ENCODE measurements around the gene ERCC4.

ERCC4 gene

DNA sequence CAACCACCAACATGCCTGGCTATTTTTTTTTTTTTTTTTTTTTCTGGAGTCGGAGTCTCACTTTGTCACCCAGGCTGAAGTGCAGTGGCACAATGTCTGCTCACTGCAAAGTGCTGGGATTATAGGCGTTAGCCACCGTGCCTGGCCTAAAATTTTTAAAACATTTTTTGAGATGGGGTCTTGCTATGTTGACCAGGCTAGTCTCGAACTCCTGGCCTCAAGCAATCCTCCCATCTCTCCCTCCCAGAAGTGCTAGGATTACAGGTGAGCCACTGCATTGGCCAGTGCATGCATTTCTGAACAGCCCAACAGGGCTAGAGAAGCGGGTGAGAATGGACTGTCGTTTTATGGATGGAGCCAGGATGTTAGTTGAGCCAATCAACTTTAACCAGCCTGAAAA, 72.4 kb downstream of the ERCC4 start:
- TF ChIP-seq, protein P1, sequence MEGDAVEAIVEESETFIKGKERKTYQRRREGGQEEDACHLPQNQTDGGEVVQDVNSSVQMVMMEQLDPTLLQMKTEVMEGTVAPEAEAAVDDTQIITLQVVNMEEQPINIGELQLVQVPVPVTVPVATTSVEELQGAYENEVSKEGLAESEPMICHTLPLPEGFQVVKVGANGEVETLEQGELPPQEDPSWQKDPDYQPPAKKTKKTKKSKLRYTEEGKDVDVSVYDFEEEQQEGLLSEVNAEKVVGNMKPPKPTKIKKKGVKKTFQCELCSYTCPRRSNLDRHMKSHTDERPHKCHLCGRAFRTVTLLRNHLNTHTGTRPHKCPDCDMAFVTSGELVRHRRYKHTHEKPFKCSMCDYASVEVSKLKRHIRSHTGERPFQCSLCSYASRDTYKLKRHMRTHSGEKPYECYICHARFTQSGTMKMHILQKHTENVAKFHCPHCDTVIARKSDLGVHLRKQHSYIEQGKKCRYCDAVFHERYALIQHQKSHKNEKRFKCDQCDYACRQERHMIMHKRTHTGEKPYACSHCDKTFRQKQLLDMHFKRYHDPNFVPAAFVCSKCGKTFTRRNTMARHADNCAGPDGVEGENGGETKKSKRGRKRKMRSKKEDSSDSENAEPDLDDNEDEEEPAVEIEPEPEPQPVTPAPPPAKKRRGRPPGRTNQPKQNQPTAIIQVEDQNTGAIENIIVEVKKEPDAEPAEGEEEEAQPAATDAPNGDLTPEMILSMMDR (conservative IDR thresholded peaks at IDR 0.05; ENCODE audit: low read length): no peak
- DNase-seq (ENCODE audit: low read depth): no peak
- H3K4me3 ChIP-seq (ENCODE audit: low read length): no peak overlapping the region

DNA sequence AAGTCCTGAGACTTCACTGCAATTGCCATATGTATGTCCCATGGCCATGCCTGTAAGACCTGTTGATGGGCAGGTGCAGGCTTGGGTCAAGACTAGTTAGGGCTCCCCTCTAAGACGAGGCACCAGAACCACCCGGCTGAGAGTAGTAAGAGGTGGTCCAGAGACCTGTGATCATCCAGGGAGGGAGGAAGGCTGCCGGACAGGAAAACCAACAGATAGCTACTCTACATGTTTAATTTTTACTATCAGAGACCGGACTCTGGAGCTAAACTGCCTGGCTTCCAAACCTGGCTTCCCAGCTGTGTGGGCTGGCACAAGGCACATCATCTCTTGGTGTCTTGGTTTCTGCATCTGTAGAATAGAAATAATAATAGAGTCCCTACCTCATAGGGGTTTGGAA, 73.0 kb downstream of the ERCC4 start:
- TF ChIP-seq, protein P1 (conservative IDR thresholded peaks at IDR 0.05; ENCODE audit: low read length): no peak

DNA sequence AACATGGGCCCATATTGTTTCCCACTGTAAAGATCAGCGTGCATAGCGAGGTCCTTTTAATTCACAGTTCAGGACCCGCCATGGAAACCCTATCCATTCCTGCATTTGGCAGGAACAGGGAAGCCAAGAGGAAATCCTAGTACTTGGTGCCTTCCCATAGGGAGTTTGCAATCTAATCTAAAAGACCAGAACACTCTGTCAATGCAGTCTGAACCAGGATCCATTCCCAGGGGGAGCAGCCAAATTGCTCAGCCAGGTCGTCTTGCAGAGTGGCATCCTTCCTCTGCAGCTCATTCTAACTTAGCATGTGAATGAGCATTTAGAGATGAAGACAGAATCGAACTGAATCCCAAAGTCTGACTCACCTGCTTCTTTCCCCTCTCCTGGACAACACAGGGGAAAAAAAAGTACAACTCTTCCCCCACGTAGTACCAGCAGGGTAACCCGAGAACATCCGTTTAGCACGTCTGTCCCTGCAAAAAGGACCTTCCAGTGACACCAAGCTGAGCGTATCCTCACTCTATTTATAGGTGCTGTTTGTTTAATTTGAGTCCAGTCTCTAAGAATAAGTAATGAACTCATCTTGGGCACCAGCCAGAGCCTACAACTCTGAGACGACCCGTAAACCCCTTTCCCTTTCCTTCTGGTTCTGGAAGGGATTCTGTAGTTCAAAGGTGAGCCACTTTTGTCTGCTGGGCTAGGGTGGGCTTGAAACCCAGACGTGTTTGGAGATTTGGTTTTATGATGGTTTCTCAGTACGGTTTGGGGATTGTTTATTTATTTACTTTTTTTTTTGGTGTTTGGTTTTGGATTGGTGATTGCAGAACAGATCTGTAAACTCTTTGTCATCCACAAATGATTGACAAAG, 74.5 kb downstream of the ERCC4 start:
- TF ChIP-seq, protein P1 (conservative IDR thresholded peaks at IDR 0.05; ENCODE audit: low read length): no peak
- DNase-seq (ENCODE audit: low read depth): no peak
- no peak overlapping the region for H3K4me3 ChIP-seq (ENCODE audit: low read length)

More for the DNA sequence above, 73.0 kb downstream of the ERCC4 start:
- no peak overlapping the region for H3K4me3 ChIP-seq (ENCODE audit: low read length)
- DNase-seq (ENCODE audit: low read depth): no peak

DNA sequence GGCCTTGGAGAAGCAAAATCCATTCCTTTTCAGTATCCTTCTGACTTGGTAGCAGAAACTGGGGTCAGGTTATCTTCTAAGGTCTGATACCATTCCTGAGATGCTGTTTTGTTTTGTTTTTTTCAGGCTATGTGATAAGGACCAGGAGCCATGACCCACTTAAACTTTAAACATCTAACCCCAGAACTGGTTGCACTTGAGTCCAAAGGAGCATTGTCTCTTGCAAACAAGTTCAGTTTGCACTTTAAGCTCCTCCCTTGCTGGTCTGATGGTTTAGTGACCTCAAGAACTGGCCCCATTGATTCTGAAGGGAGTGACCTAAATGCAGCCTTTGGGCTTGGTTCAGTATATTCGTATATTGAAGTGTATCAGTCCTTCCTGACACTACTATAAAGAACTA, 75.2 kb downstream of the ERCC4 start:
- TF ChIP-seq, protein P1 (conservative IDR thresholded peaks at IDR 0.05; ENCODE audit: low read length): no peak
- H3K4me3 ChIP-seq (ENCODE audit: low read length): no peak overlapping the region
- no peak for DNase-seq (ENCODE audit: low read depth)

DNA sequence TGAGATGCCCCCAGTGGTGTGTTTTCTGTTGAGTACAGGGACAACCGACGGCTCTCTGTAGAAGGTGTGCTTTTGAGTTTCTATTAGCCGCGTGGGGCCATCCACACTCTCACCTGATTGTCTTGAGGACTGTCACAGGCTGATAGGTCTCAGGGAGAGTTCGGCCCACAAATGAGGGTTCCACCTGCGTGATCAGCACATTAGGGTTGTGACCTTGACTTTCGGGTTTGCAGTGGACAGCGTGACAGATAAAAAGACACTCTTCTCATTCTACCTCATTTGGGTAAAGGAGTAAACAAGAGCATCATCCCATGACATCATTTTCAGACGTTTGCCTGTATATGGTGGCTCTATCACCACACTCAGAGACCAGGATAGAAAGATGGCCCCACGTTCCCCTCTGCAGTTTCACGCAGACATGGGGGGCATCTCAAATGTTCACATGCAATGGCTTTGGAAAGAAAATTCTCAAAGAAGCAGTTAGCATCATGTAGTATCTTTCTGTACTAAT, 76.9 kb downstream of the ERCC4 start:
- H3K4me3 ChIP-seq (ENCODE audit: low read length): no peak overlapping the region
- no peak for DNase-seq (ENCODE audit: low read depth)
- TF ChIP-seq, protein P1 (conservative IDR thresholded peaks at IDR 0.05; ENCODE audit: low read length): no peak

DNA sequence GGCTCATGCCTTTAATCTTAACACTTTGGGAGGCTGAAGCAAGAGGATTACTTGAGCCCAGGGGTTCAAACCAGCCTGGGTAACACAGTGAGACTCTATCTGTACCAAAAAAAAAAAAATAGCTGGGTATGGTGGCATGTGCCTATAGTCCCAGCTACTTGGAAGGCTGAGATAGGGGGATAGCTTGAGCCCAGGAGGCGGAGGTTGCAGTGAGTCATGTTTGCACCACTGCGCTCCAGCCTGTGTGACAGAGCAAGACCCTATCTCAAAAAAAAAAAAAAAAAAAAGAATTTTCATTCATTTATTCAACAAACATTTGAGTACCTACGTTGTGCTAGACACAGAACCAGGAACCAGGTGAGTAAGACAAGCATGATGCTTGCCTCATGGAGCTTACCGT, 77.6 kb downstream of the ERCC4 start:
- H3K4me3 ChIP-seq (ENCODE audit: low read length): no peak overlapping the region
- TF ChIP-seq, protein P1 (conservative IDR thresholded peaks at IDR 0.05; ENCODE audit: low read length): no peak
- no peak for DNase-seq (ENCODE audit: low read depth)

DNA sequence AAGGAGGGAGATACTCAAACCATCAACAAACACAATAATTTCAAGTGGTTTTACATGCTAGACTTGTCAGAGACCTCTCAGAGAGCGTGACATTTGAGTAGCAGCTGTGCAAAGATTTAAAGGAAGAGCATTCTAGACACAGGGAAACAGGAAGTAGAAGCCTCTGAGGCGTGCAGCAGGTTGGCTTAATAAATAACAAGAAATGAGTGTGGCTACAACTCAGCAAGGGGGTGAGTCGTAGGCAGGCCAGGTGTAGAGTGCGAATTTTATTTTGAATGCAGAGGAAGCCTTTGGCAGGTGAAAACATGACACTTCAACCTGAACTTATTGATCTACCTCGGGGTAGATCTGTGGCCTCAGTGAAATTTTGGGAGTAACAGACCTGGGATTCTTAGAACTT, 78.0 kb downstream of the ERCC4 start:
- TF ChIP-seq, protein P1 (conservative IDR thresholded peaks at IDR 0.05; ENCODE audit: low read length): no peak
- no peak overlapping the region for H3K4me3 ChIP-seq (ENCODE audit: low read length)
- DNase-seq (ENCODE audit: low read depth): no peak
